ENCODE data around the gene KDM2A.

KDM2A gene

DNA sequence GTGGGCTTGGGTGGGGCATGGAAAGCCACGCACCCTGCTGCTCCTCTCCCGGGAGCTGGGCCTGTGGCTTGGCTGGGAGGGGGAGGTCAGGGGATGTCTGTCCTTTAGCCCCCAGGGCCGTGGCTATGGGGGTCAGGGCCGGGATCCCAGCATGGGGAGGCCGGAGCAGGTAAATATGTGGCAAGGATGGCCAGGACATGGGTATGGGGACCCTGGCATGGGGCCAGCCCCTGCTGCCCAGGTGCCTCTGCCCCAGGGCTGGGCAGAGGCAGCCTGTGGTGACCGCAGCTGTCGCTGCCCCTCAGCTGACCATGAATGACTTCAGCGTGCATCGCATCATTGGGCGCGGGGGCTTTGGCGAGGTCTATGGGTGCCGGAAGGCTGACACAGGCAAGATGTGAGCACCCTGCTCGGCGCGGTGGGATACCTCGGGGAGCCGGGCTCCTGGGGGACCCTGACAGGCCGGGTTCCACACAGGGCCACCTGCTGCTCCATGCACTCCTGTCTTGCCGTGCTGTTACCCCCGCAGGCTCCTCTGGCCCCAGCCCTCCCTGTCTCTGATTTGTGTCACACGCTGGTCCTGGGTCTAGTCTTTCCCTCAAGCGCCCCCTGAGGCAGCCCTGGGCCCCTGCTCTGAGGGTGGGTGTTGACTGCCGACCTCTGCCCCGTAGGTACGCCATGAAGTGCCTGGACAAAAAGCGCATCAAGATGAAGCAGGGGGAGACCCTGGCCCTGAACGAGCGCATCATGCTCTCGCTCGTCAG lies 161.9 kb downstream of the KDM2A start:
- no peak for ATAC-seq
- TF ChIP-seq GLIS3 (CRISPR knock-in tag; IDR thresholded peaks at IDR 0.05) (no peak), BACH2 (CRISPR knock-in tag; IDR thresholded peaks at IDR 0.05; ENCODE audit: borderline replicate concordance) (no peak), ZFP3 (CRISPR knock-in tag; IDR thresholded peaks at IDR 0.05) (no peak), ZC3H10 (CRISPR knock-in tag; IDR thresholded peaks at IDR 0.05) (no peak), ZNF70 (CRISPR knock-in tag; IDR thresholded peaks at IDR 0.05) (no peak)

DNA sequence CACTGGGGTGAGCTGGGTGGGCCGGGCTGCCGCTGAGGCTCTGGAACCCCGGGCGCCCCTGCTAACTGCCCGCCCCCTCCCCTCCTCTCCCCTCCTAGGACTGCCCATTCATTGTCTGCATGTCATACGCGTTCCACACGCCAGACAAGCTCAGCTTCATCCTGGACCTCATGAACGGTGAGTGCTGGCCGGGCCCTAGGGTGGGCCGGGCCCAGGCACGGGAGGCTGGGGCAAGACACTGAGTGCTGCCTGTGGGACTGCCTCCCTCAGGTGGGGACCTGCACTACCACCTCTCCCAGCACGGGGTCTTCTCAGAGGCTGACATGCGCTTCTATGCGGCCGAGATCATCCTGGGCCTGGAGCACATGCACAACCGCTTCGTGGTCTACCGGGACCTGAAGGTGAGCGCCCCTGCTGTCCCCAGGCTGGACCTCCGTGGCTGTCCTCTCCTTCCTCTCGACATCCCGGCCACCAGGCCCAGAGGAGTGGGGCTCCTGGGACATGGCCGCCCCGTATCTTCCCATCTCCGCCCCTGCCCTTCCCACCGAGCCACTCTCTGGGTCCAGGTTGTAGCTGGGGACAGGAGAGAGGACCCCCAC lies 162.6 kb downstream of the KDM2A start:
- TF ChIP-seq TOX (CRISPR knock-in tag; IDR thresholded peaks at IDR 0.05; ENCODE audit: borderline replicate concordance) = no peak
- TF ChIP-seq CSDC2 (CRISPR knock-in tag; IDR thresholded peaks at IDR 0.05) = no peak
- TF ChIP-seq ZFP3 (CRISPR knock-in tag; IDR thresholded peaks at IDR 0.05) = no peak
- TF ChIP-seq, protein P1, sequence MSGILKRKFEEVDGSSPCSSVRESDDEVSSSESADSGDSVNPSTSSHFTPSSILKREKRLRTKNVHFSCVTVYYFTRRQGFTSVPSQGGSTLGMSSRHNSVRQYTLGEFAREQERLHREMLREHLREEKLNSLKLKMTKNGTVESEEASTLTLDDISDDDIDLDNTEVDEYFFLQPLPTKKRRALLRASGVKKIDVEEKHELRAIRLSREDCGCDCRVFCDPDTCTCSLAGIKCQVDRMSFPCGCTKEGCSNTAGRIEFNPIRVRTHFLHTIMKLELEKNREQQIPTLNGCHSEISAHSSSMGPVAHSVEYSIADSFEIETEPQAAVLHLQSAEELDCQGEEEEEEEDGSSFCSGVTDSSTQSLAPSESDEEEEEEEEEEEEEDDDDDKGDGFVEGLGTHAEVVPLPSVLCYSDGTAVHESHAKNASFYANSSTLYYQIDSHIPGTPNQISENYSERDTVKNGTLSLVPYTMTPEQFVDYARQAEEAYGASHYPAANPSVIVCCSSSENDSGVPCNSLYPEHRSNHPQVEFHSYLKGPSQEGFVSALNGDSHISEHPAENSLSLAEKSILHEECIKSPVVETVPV (CRISPR knock-in tag; IDR thresholded peaks at IDR 0.05) = no peak
- no peak for TF ChIP-seq PPARA (CRISPR knock-in tag; IDR thresholded peaks at IDR 0.05; ENCODE audit: borderline replicate concordance)
- TF ChIP-seq TSHZ2 (CRISPR knock-in tag; IDR thresholded peaks at IDR 0.05) = no peak
- TF ChIP-seq, protein P2, sequence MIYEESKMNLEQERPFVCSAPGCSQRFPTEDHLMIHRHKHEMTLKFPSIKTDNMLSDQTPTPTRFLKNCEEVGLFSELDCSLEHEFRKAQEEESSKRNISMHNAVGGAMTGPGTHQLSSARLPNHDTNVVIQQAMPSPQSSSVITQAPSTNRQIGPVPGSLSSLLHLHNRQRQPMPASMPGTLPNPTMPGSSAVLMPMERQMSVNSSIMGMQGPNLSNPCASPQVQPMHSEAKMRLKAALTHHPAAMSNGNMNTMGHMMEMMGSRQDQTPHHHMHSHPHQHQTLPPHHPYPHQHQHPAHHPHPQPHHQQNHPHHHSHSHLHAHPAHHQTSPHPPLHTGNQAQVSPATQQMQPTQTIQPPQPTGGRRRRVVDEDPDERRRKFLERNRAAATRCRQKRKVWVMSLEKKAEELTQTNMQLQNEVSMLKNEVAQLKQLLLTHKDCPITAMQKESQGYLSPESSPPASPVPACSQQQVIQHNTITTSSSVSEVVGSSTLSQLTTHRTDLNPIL (CRISPR knock-in tag; IDR thresholded peaks at IDR 0.05; ENCODE audit: low read depth) = no peak
- no peak for TF ChIP-seq TCF4 (CRISPR knock-in tag; IDR thresholded peaks at IDR 0.05; ENCODE audit: borderline replicate concordance)
- no peak for ATAC-seq

DNA sequence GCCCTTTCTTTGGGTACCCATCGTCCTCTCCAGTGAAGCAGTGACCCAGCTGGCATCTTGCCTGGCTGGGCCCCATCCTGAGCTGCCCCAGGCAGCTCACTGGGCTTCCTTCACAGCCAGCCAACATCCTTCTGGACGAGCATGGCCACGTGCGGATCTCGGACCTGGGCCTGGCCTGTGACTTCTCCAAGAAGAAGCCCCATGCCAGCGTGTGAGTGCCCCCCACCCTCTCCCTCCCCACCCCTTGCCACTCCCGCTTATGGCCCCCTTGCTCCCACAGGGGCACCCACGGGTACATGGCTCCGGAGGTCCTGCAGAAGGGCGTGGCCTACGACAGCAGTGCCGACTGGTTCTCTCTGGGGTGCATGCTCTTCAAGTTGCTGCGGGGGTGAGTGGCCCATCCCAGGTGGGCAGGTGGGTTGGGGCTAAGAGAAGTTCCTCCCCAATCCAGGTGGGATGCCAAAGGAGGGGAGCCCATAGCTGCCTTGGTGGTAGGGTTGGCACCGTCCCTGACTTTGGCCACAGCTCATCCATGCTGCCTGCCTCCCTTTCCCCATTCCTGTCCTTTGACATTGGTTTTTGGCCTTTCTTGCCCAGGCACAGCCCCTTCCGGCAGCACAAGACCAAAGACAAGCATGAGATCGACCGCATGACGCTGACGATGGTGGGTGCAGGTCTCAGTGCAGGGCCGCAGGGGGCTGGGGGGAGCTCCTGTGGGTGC lies 163.3 kb downstream of the KDM2A start:
- TF ChIP-seq POU6F1 (CRISPR knock-in tag; IDR thresholded peaks at IDR 0.05; ENCODE audit: borderline replicate concordance, low read depth) = no peak
- no peak for TF ChIP-seq ESRRG (CRISPR knock-in tag; IDR thresholded peaks at IDR 0.05)
- TF ChIP-seq ZNF70 (CRISPR knock-in tag; IDR thresholded peaks at IDR 0.05) = no peak
- TF ChIP-seq ZFP30 (CRISPR knock-in tag; IDR thresholded peaks at IDR 0.05) = no peak
- no peak for TF ChIP-seq PATZ1 (CRISPR knock-in tag; IDR thresholded peaks at IDR 0.05; ENCODE audit: borderline replicate concordance)
- no peak for TF ChIP-seq GLIS3 (CRISPR knock-in tag; IDR thresholded peaks at IDR 0.05)
- no peak for TF ChIP-seq SNAI2 (CRISPR knock-in tag; IDR thresholded peaks at IDR 0.05)
- no peak for TF ChIP-seq PPARA (CRISPR knock-in tag; IDR thresholded peaks at IDR 0.05; ENCODE audit: borderline replicate concordance)
- no peak for TF ChIP-seq TCF4 (CRISPR knock-in tag; IDR thresholded peaks at IDR 0.05; ENCODE audit: borderline replicate concordance)
- TF ChIP-seq, protein P2 (CRISPR knock-in tag; IDR thresholded peaks at IDR 0.05; ENCODE audit: low read depth) = no peak
- TF ChIP-seq RARB (CRISPR knock-in tag; IDR thresholded peaks at IDR 0.05) = no peak
- TF ChIP-seq CSDC2 (CRISPR knock-in tag; IDR thresholded peaks at IDR 0.05) = no peak
- no peak for ATAC-seq

Data from SK-N-SH treated with all-trans-retinoic acid at 6 μM for 48 hours (cell line).